Common myeloid progenitor, CD34-positive (primary cell): ENCODE data around the gene EGLN1.
"Not testable (repeated sequence)": the region's sequence is repeated elsewhere in the genome, so short reads cannot be mapped to it uniquely, and the experiment has no call there.

Experiments
- CTCF ChIA-PET: fragments of 350-600 bp; sonication (Branson Sonifier 250); formaldehyde crosslinking; loops from one replicate; lab custom pipeline; 2021; ENCODE audit warnings: antibody characterized with exemption; lab: Charles Lee
- POLR2A ChIA-PET: fragments of 350-600 bp; sonication (Branson Sonifier 250); formaldehyde crosslinking; loops from one replicate; lab custom pipeline; 2021; ENCODE audit warnings: antibody characterized with exemption; lab: Charles Lee
- DNase-seq, 3 donors: peaks; one replicate each; pipeline versions ENCODE4 v3.0.0 to v3.0.0-alpha.2; 2013
- H3K27ac ChIP-seq, 2 experiments: 1 replicate in 1 of 2; 2 replicates in 1 of 2; pipeline ENCODE4 v1.7.0; 2013; ENCODE audit warnings: inconsistent platforms in 2 of 2, low read length in 2 of 2, mild to moderate bottlenecking in 2 of 2, low read depth in 1 of 2, moderate library complexity in 1 of 2; ENCODE audit not compliant: severe bottlenecking in 2 of 2, insufficient read depth in 1 of 2, poor library complexity in 1 of 2
- H3K27me3 ChIP-seq, 5 experiments: replicated peaks in 2 of 5; 1 replicate in 3 of 5; 2 replicates in 2 of 5; pipeline versions ENCODE4 v1.6.1 to v1.7.0; 2013; ENCODE audit warnings: low read length in 4 of 5, mild to moderate bottlenecking in 2 of 5, moderate library complexity in 2 of 5, inconsistent platforms in 1 of 5; ENCODE audit not compliant: insufficient read depth in 5 of 5, control insufficient read depth in 4 of 5
- H3K36me3 ChIP-seq, 4 experiments: 1 replicate in 2 of 4; 2 replicates in 2 of 4; pipeline versions ENCODE4 v1.6.1 to v1.7.0; 2013; ENCODE audit warnings: low read length in 3 of 4, control low read depth in 1 of 4, mild to moderate bottlenecking in 1 of 4; ENCODE audit not compliant: control insufficient read depth in 4 of 4, insufficient read depth in 4 of 4
- H3K4me1 ChIP-seq, 4 experiments: 1 replicate in 3 of 4; 2 replicates in 1 of 4; pipeline versions ENCODE4 v1.6.1 to v1.7.1; 2013; ENCODE audit warnings: low read length in 3 of 4, mild to moderate bottlenecking in 3 of 4, control low read depth in 1 of 4, inconsistent platforms in 1 of 4, moderate library complexity in 1 of 4; ENCODE audit not compliant: control insufficient read depth in 4 of 4, insufficient read depth in 4 of 4; ENCODE audit errors: control extremely low read depth in 1 of 4
- H3K4me3 ChIP-seq, 7 experiments: 1 replicate in 4 of 7; 2 replicates in 3 of 7; pipeline versions ENCODE4 v1.5.1 to v1.7.0; 2013; ENCODE audit warnings: mild to moderate bottlenecking in 7 of 7, low read length in 6 of 7, moderate library complexity in 6 of 7, inconsistent platforms in 2 of 7, low read depth in 2 of 7, control low read depth in 1 of 7; ENCODE audit not compliant: insufficient read depth in 4 of 7, control insufficient read depth in 1 of 7; ENCODE audit errors: extremely low read depth in 1 of 7
- H3K9me3 ChIP-seq, 5 experiments: 1 replicate in 4 of 5; 2 replicates in 1 of 5; pipeline versions ENCODE4 v1.6.1 to v1.7.1; 2013; ENCODE audit warnings: low read length in 4 of 5, mild to moderate bottlenecking in 2 of 5, inconsistent platforms in 1 of 5, low read depth in 1 of 5, moderate library complexity in 1 of 5; ENCODE audit not compliant: control insufficient read depth in 4 of 5, insufficient read depth in 2 of 5; ENCODE audit errors: control extremely low read depth in 1 of 5
- WGBS: methylation state at CpG from one replicate; pipeline ENCODE4 v1.1.5; 2013; ENCODE audit not compliant: insufficient coverage; 5-methylcytosine and 5-hydroxymethylcytosine counted together

EGLN1 gene

GRCh38 chr1:231442735-231443134, 20.6 kb upstream of the EGLN1 start:
- ChIA-PET CTCF (no interaction called here), POLR2A (no interaction called here)
- Histone ChIP-seq H3K36me3 (no peaks in the 10 kb centered on the region), H3K4me1 (no peaks in the 10 kb centered on the region), H3K27ac (no peak overlapping the region), H3K9me3 (peaks cover 0 to 33% (median 11%) of the 10 kb centered on the region in 5 experiments), H3K4me3 (no peak overlapping the region), H3K27me3 (peaks cover 0 to 61% (median 11%) of the 10 kb centered on the region in 5 experiments)
- DNase-seq: peak in 2 of 3 donors; percentile 27 to 57

GRCh38 chr1:231432996-231433395, 10.9 kb upstream of the EGLN1 start:
- Histone ChIP-seq H3K9me3 (no peaks in the 10 kb centered on the region), H3K27me3 (peaks cover 0 to 46% (median 2%) of the 10 kb centered on the region in 5 experiments), H3K4me1 (peaks cover 0 to 5% (median 0%) of the 10 kb centered on the region in 4 experiments), H3K36me3 (no peaks in the 10 kb centered on the region), H3K27ac (no peak overlapping the region), H3K4me3 (no peak overlapping the region)
- no peak for DNase-seq
- 100% methylated on average over 1 of the region's 2 CpGs for WGBS
- POLR2A ChIA-PET: no interaction called here
- CTCF ChIA-PET: interaction anchor here (0.9 to 1.4 kb wide), 2 partner anchors 29 to 38 kb away, joined by 3 to 4 read pairs; no protein-coding TSS in a partner anchor

GRCh38 chr1:231431665-231432415, 9.8 kb upstream of the EGLN1 start:
- no peak overlapping the region for H3K4me3 ChIP-seq
- 97% methylated on average over 6 of the region's 6 CpGs for WGBS
- peaks cover 0 to 5% (median 0%) of the 10 kb centered on the region in 4 experiments for H3K4me1 ChIP-seq
- no peak for DNase-seq
- H3K9me3 ChIP-seq: no peaks in the 10 kb centered on the region
- no peak overlapping the region for H3K27ac ChIP-seq
- no peaks in the 10 kb centered on the region for H3K36me3 ChIP-seq
- CTCF ChIA-PET: no interaction called here
- POLR2A ChIA-PET: no interaction called here
- peaks cover 0 to 41% (median 6%) of the 10 kb centered on the region in 5 experiments for H3K27me3 ChIP-seq

- H3K27me3 ChIP-seq: peaks cover 0 to 43% (median 6%) of the 10 kb centered on the region in 5 experiments
- not testable (repeated sequence) for H3K9me3 ChIP-seq, DNase-seq, H3K4me3 ChIP-seq, H3K4me1 ChIP-seq, H3K27ac ChIP-seq, H3K36me3 ChIP-seq
- POLR2A ChIA-PET: interaction anchor here (0.6 kb wide), 1 partner anchor 73 kb away, joined by 3 read pairs; no protein-coding TSS in a partner anchor
- CTCF ChIA-PET: interaction anchor here (1.6 kb wide), 1 partner anchor 8 kb away, joined by 5 read pairs; no protein-coding TSS in a partner anchor
- WGBS: 98% methylated on average over 29 of the region's 31 CpGs
Observed at GRCh38 chr1:231430678-231431352, 8.7 kb upstream of the EGLN1 start.

GRCh38 chr1:231428377-231428776, 6.3 kb upstream of the EGLN1 start:
- Histone ChIP-seq H3K4me1 (peaks cover 0 to 8% (median 0%) of the 10 kb centered on the region in 4 experiments), H3K27me3 (peaks cover 0 to 59% (median 16%) of the 10 kb centered on the region in 5 experiments), H3K36me3 (no peaks in the 10 kb centered on the region), H3K27ac (no peak overlapping the region), H3K9me3 (no peaks in the 10 kb centered on the region), H3K4me3 (no peak overlapping the region)
- DNase-seq: peak in 2 of 3 donors; percentile 47 to 62
- CTCF ChIA-PET: no interaction called here
- POLR2A ChIA-PET: no interaction called here
- 100% methylated on average over 1 of the region's 3 CpGs for WGBS

GRCh38 chr1:231424950-231425805, 3.1 kb upstream of the EGLN1 start:
- 100% methylated on average over 1 of the region's 4 CpGs for WGBS
- POLR2A ChIA-PET: no interaction called here
- no peaks in the 10 kb centered on the region for H3K9me3 ChIP-seq

More at GRCh38 chr1:231424950-231425805, 3.1 kb upstream of the EGLN1 start:
- peak in 1 of 3 donors; percentile 16 for DNase-seq
- Histone ChIP-seq H3K27me3 (peaks cover 0 to 42% (median 21%) of the 10 kb centered on the region in 5 experiments), H3K27ac (no peak overlapping the region), H3K4me1 (peaks cover 7 to 21% (median 9%) of the 10 kb centered on the region in 4 experiments), H3K36me3 (no peaks in the 10 kb centered on the region), H3K4me3 (no peak overlapping the region)
- CTCF ChIA-PET: interaction anchor here (1.0 kb wide), 1 partner anchor 100 kb away, joined by 3 read pairs; no protein-coding TSS in a partner anchor
